ENCODE results near the gene SUGCT.

Gene SUGCT

DNA sequence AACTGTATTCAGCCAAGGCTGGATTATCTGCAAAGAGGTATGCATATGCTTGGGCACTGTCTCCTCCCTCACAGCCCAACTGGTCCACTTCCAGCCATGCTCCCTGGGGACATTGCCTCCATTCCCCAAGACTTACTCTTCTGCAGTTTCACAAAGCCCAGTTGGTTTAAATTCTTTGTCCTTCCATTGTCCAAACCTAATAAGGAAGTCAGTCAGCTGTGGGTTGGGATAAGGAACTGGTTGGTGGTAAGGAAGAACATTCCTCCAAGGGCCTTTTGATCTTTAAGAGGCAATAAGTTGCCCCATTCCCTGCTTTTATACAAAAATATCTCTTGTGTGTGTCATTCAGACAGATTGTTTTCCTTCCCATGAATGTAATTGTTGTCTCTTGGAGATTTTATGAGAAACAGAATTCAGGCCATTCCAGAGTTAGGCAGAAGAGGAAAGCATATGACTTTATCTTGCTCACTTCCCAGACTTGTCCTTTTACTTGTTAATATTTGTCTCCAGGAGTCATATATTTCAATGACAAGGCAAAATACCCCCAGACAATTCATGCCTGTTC is 673.7 kb downstream of the SUGCT start:
- TF ChIP-seq CTCF (IDR thresholded peaks at IDR 0.05; ENCODE audit: low read depth, low read length), result no peak
- TF ChIP-seq, protein P1, sequence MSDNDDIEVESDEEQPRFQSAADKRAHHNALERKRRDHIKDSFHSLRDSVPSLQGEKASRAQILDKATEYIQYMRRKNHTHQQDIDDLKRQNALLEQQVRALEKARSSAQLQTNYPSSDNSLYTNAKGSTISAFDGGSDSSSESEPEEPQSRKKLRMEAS (IDR thresholded peaks at IDR 0.05; ENCODE audit: low read depth, low read length), result no peak
- TF ChIP-seq MYC (IDR thresholded peaks at IDR 0.05; ENCODE audit: low read depth, low read length), result no peak
- no peak for TF ChIP-seq POLR2A (IDR thresholded peaks at IDR 0.05; ENCODE audit: extremely low read depth, insufficient read length)
- no peak for DNase-seq (ENCODE audit: low read depth)
- no peak overlapping the region for H3K4me3 ChIP-seq (ENCODE audit: low read depth, low read length)

GRCh38 chr7:40810274-40810673 is 675.5 kb downstream of the SUGCT start:
- no peak overlapping the region for H3K4me3 ChIP-seq (ENCODE audit: low read depth, low read length)
- DNase-seq (ENCODE audit: low read depth), result no peak
- no peak for TF ChIP-seq CTCF (IDR thresholded peaks at IDR 0.05; ENCODE audit: low read depth, low read length)

- TF ChIP-seq, protein P1 (IDR thresholded peaks at IDR 0.05; ENCODE audit: low read depth, low read length), result no peak
- TF ChIP-seq CTCF (IDR thresholded peaks at IDR 0.05; ENCODE audit: low read depth, low read length) (no peak), MYC (IDR thresholded peaks at IDR 0.05; ENCODE audit: low read depth, low read length) (no peak), POLR2A (IDR thresholded peaks at IDR 0.05; ENCODE audit: extremely low read depth, insufficient read length) (no peak)
- H3K4me3 ChIP-seq (ENCODE audit: low read depth, low read length), result no peak overlapping the region
- no peak for DNase-seq (ENCODE audit: low read depth)
Measured at GRCh38 chr7:40811666-40812065, 676.9 kb downstream of the SUGCT start.

GRCh38 chr7:40815022-40815421 is 680.2 kb downstream of the SUGCT start:
- no peak for DNase-seq (ENCODE audit: low read depth)
- H3K4me3 ChIP-seq (ENCODE audit: low read depth, low read length), result no peak overlapping the region

GRCh38 chr7:40815512-40815911 is 680.7 kb downstream of the SUGCT start:
- no peak for DNase-seq (ENCODE audit: low read depth)
- H3K4me3 ChIP-seq (ENCODE audit: low read depth, low read length), result no peak overlapping the region
- TF ChIP-seq CTCF (IDR thresholded peaks at IDR 0.05; ENCODE audit: low read depth, low read length), result no peak
- TF ChIP-seq POLR2A (IDR thresholded peaks at IDR 0.05; ENCODE audit: extremely low read depth, insufficient read length), result no peak
- no peak for TF ChIP-seq MYC (IDR thresholded peaks at IDR 0.05; ENCODE audit: low read depth, low read length)
- TF ChIP-seq, protein P1 (IDR thresholded peaks at IDR 0.05; ENCODE audit: low read depth, low read length), result no peak

More at GRCh38 chr7:40815022-40815421, 680.2 kb downstream of the SUGCT start:
- TF ChIP-seq POLR2A (IDR thresholded peaks at IDR 0.05; ENCODE audit: extremely low read depth, insufficient read length) (no peak), CTCF (IDR thresholded peaks at IDR 0.05; ENCODE audit: low read depth, low read length) (no peak), MYC (IDR thresholded peaks at IDR 0.05; ENCODE audit: low read depth, low read length) (no peak)
- TF ChIP-seq, protein P1 (IDR thresholded peaks at IDR 0.05; ENCODE audit: low read depth, low read length), result no peak

- TF ChIP-seq, protein P1 (IDR thresholded peaks at IDR 0.05; ENCODE audit: low read depth, low read length), result no peak
- TF ChIP-seq MYC (IDR thresholded peaks at IDR 0.05; ENCODE audit: low read depth, low read length) (no peak), CTCF (IDR thresholded peaks at IDR 0.05; ENCODE audit: low read depth, low read length) (no peak), POLR2A (IDR thresholded peaks at IDR 0.05; ENCODE audit: extremely low read depth, insufficient read length) (no peak)
- H3K4me3 ChIP-seq (ENCODE audit: low read depth, low read length), result no peak overlapping the region
- no peak for DNase-seq (ENCODE audit: low read depth)
Measured at GRCh38 chr7:40822861-40823260, 688.1 kb downstream of the SUGCT start.
